Right lobe of liver (tissue), 4 donors: ENCODE data around the gene REG4.
A peak's percentile ranks its signal among the peaks of the same experiment; 100 is the strongest.

Source experiments
- POLR2A ChIP-seq: fragments of 450-650 bp; IDR thresholded peaks from one replicate; pipeline ENCODE4 v1.6.1; 2017; ENCODE audit warnings: antibody characterized with exemption, mild to moderate bottlenecking
- TF ChIP-seq, protein P1 (sequence below), 4 donors: fragments of 200-600 bp in 3 of 4; fragments of 450-650 bp in 1 of 4; IDR thresholded peaks; one replicate each; pipeline versions ENCODE4 v1.5.1 to v1.8.0; 2016 to 2022; ENCODE audit warnings: antibody characterized with exemption in 4 of 4, mild to moderate bottlenecking in 2 of 4
- donor health status: DM: no; HTN: no; CAD: no.
- donor health status: DM: no; HTN: no; CAD: no.
- donor health status: DM: no; HTN: yes; CAD: no.

DNA sequence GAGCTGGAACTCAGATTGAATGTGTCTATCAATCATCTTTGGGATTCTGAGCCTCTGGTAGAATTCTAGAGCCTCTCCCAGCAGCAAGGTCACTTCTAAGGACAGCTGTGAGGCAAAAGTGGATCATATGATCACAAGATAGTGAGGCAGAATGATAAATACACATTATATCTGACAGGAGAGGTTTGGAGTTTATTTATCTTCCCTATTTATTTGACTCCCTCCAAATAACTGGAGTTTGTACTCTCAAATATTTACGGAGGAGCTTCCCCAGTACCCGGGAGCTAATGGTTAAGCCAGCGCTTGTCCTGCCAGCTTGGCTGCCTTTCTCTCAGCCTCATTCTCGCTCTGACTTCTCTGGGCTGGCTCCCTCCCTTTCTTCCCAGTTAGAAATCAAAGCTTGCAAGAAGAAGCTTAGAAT is 44.9 kb downstream of the REG4 start:
- TF ChIP-seq, protein P1, sequence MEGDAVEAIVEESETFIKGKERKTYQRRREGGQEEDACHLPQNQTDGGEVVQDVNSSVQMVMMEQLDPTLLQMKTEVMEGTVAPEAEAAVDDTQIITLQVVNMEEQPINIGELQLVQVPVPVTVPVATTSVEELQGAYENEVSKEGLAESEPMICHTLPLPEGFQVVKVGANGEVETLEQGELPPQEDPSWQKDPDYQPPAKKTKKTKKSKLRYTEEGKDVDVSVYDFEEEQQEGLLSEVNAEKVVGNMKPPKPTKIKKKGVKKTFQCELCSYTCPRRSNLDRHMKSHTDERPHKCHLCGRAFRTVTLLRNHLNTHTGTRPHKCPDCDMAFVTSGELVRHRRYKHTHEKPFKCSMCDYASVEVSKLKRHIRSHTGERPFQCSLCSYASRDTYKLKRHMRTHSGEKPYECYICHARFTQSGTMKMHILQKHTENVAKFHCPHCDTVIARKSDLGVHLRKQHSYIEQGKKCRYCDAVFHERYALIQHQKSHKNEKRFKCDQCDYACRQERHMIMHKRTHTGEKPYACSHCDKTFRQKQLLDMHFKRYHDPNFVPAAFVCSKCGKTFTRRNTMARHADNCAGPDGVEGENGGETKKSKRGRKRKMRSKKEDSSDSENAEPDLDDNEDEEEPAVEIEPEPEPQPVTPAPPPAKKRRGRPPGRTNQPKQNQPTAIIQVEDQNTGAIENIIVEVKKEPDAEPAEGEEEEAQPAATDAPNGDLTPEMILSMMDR (IDR thresholded peaks at IDR 0.05), result no peak
- peak; percentile 32 for TF ChIP-seq POLR2A
